Stimulated activated memory B cell treated with anti-CD40 and anti-IgM and Interleukin-4, amounts not matched to agents 10 μg/mL and 1 μg/mL and 100 μg/mL, for 72 hours (primary cell): Measurements from ENCODE around the gene XRCC6.

Experiments used
- ATAC-seq: fragments of 150-1000 bp; cut with Tn5 transposase; 2 replicates; pipeline ENCODE4 v1.10.0; 2021
- H3K27ac Mint-ChIP-seq: one replicate; pipeline ENCODE4 v1.8.0; 2022; ENCODE audit warnings: mild to moderate bottlenecking, mixed read lengths
- H3K27me3 Mint-ChIP-seq: one replicate; pipeline ENCODE4 v1.8.0; 2022; ENCODE audit warnings: mixed read lengths
- H3K36me3 Mint-ChIP-seq: one replicate; pipeline ENCODE4 v1.8.0; 2022; ENCODE audit warnings: mixed read lengths
- H3K4me1 Mint-ChIP-seq: one replicate; pipeline ENCODE4 v1.8.0; 2022; ENCODE audit warnings: mixed read lengths
- H3K4me3 Mint-ChIP-seq: one replicate; pipeline ENCODE4 v1.8.0; 2022; ENCODE audit warnings: mild to moderate bottlenecking, moderate library complexity, mixed read lengths
- H3K9me3 Mint-ChIP-seq: one replicate; pipeline ENCODE4 v1.8.0; 2022; ENCODE audit warnings: mixed read lengths

The XRCC6 gene

GRCh38 chr22:41709341-41709740, 88.2 kb downstream of the XRCC6 start:
- H3K27ac Mint-ChIP-seq: peak overlapping the region; percentile 27
- no peaks in the 10 kb centered on the region for H3K36me3 Mint-ChIP-seq

DNA sequence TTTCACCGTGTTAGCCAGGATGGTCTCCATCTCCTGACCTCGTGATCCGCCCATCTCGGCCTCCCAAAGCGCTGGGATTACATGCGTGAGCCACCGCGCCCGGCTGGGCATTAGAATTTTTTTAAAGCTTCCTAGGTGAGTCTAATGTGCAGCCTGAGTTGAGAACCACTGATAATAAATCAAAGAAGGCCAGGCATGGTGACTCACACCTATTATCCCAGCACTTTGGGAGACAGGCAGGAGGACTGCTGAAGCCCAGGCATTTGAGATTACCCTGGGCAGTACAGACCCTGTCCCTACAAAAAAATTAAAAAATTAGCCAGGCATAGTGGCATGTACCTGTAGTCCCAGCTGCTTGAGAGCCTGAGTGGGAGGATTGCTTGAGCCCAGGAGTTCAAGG, 91.9 kb downstream of the XRCC6 start:
- no peak for ATAC-seq
- Mint-ChIP-seq H3K27me3 (no peaks in the 10 kb centered on the region), H3K9me3 (no peaks in the 10 kb centered on the region), H3K27ac (no peak overlapping the region), H3K4me1 (no peaks in the 10 kb centered on the region), H3K4me3 (no peak overlapping the region), H3K36me3 (no peaks in the 10 kb centered on the region)

More at GRCh38 chr22:41709341-41709740, 88.2 kb downstream of the XRCC6 start:
- H3K9me3 Mint-ChIP-seq: no peaks in the 10 kb centered on the region
- H3K4me3 Mint-ChIP-seq: no peak overlapping the region
- H3K4me1 Mint-ChIP-seq: no peaks in the 10 kb centered on the region
- no peak for ATAC-seq
- H3K27me3 Mint-ChIP-seq: no peaks in the 10 kb centered on the region
